Astrocyte (in vitro differentiated cells and primary cell): ENCODE measurements around the gene BANP. TPM values are rescaled to one million over a fixed set of nuclear protein-coding genes. Genes with fewer than 3 reads are reported as not detected.
"Not testable (repeated sequence)": the region's sequence is repeated elsewhere in the genome, so short reads cannot be mapped to it uniquely, and the experiment has no call there.

Experiments used
- DNase-seq: peaks from one replicate; pipeline ENCODE4 v3.0.0-alpha.2; 2010; ENCODE audit warnings: low read depth
- FAIRE-seq: peaks from 2 replicates; lab custom pipeline; 2011; peaks lifted over from hg19 to GRCh38; lab: Jason Lieb, UNC
- H2AFZ ChIP-seq: 2 replicates; pipeline ENCODE4 v1.6.0; 2012; ENCODE audit warnings: low read depth, low read length, inconsistent platforms
- H3K27ac ChIP-seq: 2 replicates; pipeline ENCODE4 v1.5.1; 2011; ENCODE audit warnings: low read depth, low read length, inconsistent platforms
- H3K27me3 ChIP-seq: 2 replicates; pipeline ENCODE4 v1.6.0; 2011; ENCODE audit warnings: low read length, inconsistent platforms; ENCODE audit not compliant: insufficient read depth
- H3K36me3 ChIP-seq: 2 replicates; pipeline ENCODE4 v1.5.1; 2011; ENCODE audit warnings: low read length, inconsistent platforms; ENCODE audit not compliant: insufficient read depth
- H3K4me1 ChIP-seq: 2 replicates; pipeline ENCODE4 v1.5.1; 2011; ENCODE audit warnings: low read length, inconsistent platforms; ENCODE audit not compliant: insufficient read depth
- H3K4me2 ChIP-seq: 2 replicates; pipeline ENCODE4 v1.6.0; 2012; ENCODE audit warnings: low read length, inconsistent platforms
- H3K4me3 ChIP-seq: 2 replicates; pipeline ENCODE4 v1.5.1; 2011; ENCODE audit warnings: low read depth, mild to moderate bottlenecking, low read length, inconsistent platforms; ENCODE audit not compliant: insufficient read depth
- H3K79me2 ChIP-seq: 2 replicates; pipeline ENCODE4 v1.6.0; 2012; ENCODE audit warnings: mild to moderate bottlenecking, low read length, inconsistent platforms; ENCODE audit not compliant: insufficient read depth
- H3K9ac ChIP-seq: 2 replicates; pipeline ENCODE4 v1.6.0; 2012; ENCODE audit warnings: mild to moderate bottlenecking, low read length, inconsistent platforms
- H3K9me3 ChIP-seq: 2 replicates; pipeline ENCODE4 v1.5.1; 2012; ENCODE audit warnings: low read depth, mild to moderate bottlenecking, low read length, inconsistent platforms; ENCODE audit not compliant: insufficient read depth
- H4K20me1 ChIP-seq: 2 replicates; pipeline ENCODE4 v1.6.0; 2012; ENCODE audit warnings: low read length, inconsistent platforms; ENCODE audit not compliant: insufficient read depth
- H3K27ac Mint-ChIP-seq: one replicate; pipeline ENCODE4 v1.8.0; 2021; ENCODE audit warnings: mild to moderate bottlenecking, mixed read lengths; ENCODE audit not compliant: unreplicated experiment
- H3K27me3 Mint-ChIP-seq: one replicate; pipeline ENCODE4 v1.8.0; 2021; ENCODE audit warnings: low read depth, mixed read lengths; ENCODE audit not compliant: unreplicated experiment
- H3K36me3 Mint-ChIP-seq: one replicate; pipeline ENCODE4 v1.8.0; 2021; ENCODE audit warnings: low read depth, mixed read lengths; ENCODE audit not compliant: unreplicated experiment
- H3K4me1 Mint-ChIP-seq: one replicate; pipeline ENCODE4 v1.8.0; 2021; ENCODE audit warnings: low read depth, mixed read lengths; ENCODE audit not compliant: unreplicated experiment
- H3K4me3 Mint-ChIP-seq: one replicate; pipeline ENCODE4 v1.8.0; 2021; ENCODE audit warnings: mild to moderate bottlenecking, moderate library complexity, mixed read lengths; ENCODE audit not compliant: unreplicated experiment
- H3K9me3 Mint-ChIP-seq: one replicate; pipeline ENCODE4 v1.8.0; 2021; ENCODE audit warnings: mild to moderate bottlenecking, mixed read lengths; ENCODE audit not compliant: unreplicated experiment
- CTCF ChIP-seq: IDR thresholded peaks from 2 replicates; pipeline ENCODE4 v1.5.1; 2011; ENCODE audit warnings: low read depth, mild to moderate bottlenecking, inconsistent platforms, low read length, moderate library complexity; ENCODE audit not compliant: insufficient read depth
- EZH2 ChIP-seq: IDR thresholded peaks from 2 replicates; pipeline ENCODE4 v1.6.1; 2012; ENCODE audit warnings: mild to moderate bottlenecking, low read length, inconsistent platforms; ENCODE audit not compliant: insufficient read depth
- total RNA-seq: library from RNA; stranded (reverse); gene quantifications from 2 replicates; pipeline ENCODE4 v1.2.1, GENCODE V29; 2021

BANP gene
- total RNA-seq, 1 donor from 2014 or later: 28.9 TPM

- not testable (repeated sequence) for H3K4me1 ChIP-seq, H3K27ac ChIP-seq, H3K27ac Mint-ChIP-seq, H3K9me3 ChIP-seq, H3K4me2 ChIP-seq, H3K4me3 ChIP-seq, H3K27me3 Mint-ChIP-seq, H3K79me2 ChIP-seq, H3K4me3 Mint-ChIP-seq, H3K9ac ChIP-seq, H3K36me3 ChIP-seq, H3K27me3 ChIP-seq, H2AFZ ChIP-seq, FAIRE-seq, DNase-seq, H3K9me3 Mint-ChIP-seq, H3K4me1 Mint-ChIP-seq, H4K20me1 ChIP-seq
- H3K36me3 Mint-ChIP-seq: peaks cover 23% of the 10 kb centered on the region
These were observed 81.9 kb downstream of the BANP start for GRCh38 chr16:88033003-88033740.

DNA sequence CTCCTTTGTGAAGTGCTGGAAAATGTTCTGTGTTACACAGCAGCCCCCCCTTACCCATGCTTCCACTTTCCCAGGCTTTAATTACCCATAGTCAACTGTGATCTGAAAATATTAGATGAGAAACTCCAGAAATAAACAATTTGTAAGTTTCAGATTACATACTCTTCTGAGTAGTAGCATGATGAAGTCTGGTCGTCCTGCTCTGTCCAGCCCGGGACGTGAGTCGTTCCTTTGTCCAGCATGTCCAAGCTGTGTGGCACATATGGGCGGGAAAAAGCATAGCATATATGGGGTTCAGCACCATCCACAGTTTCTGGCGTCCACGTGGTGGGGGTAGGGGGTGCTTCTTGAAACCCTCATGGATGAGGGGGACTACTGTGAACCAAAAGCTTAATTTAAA is 83.5 kb downstream of the BANP start:
- Histone ChIP-seq H3K4me2 (no peak overlapping the region), H3K4me3 (no peak overlapping the region), H3K9ac (no peak overlapping the region), H3K27me3 (no peaks in the 10 kb centered on the region), H3K36me3 (no peaks in the 10 kb centered on the region), H2AFZ (no peak overlapping the region), H3K4me1 (no peaks in the 10 kb centered on the region), H3K79me2 (no peaks in the 10 kb centered on the region), H3K27ac (no peak overlapping the region), H4K20me1 (no peaks in the 10 kb centered on the region), H3K9me3 (no peaks in the 10 kb centered on the region)
- FAIRE-seq (no peak), DNase-seq (no peak)
- Mint-ChIP-seq H3K36me3 (peaks cover 25% of the 10 kb centered on the region), H3K9me3 (no peaks in the 10 kb centered on the region), H3K27ac (peak overlapping the region; percentile 26), H3K27me3 (no peaks in the 10 kb centered on the region), H3K4me3 (no peak overlapping the region), H3K4me1 (no peaks in the 10 kb centered on the region)
- TF ChIP-seq EZH2: no peak
- no peak for TF ChIP-seq CTCF

DNA sequence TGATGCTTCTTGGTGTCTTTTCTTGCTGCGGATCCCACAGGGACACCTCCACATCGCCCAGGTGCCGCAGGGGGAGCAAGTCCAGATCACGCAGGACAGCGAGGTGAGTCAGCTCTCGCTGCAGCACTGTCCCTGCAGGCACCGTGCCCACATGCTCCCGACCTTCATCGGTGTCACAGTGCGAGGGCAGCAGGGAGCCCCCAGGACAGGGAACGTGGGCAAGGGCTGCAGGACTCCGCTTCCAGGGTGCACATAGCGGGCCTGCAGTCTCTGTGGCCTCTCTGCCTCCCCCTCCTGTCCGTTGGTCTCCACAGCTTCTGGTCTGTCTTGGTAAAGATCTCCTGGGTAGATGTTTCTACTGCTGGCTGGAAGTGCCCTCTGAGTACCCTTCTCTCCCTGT is 84.1 kb downstream of the BANP start:
- Histone ChIP-seq H2AFZ (no peak overlapping the region), H3K79me2 (no peaks in the 10 kb centered on the region), H4K20me1 (no peaks in the 10 kb centered on the region), H3K4me1 (no peaks in the 10 kb centered on the region), H3K27ac (no peak overlapping the region), H3K27me3 (no peaks in the 10 kb centered on the region), H3K4me2 (no peak overlapping the region), H3K9ac (no peak overlapping the region), H3K36me3 (no peaks in the 10 kb centered on the region), H3K9me3 (no peaks in the 10 kb centered on the region), H3K4me3 (no peak overlapping the region)
- FAIRE-seq (no peak), DNase-seq (no peak)
- Mint-ChIP-seq H3K27me3 (no peaks in the 10 kb centered on the region), H3K27ac (peak overlapping the region; percentile 26), H3K9me3 (no peaks in the 10 kb centered on the region), H3K36me3 (peaks cover 21% of the 10 kb centered on the region), H3K4me1 (no peaks in the 10 kb centered on the region), H3K4me3 (no peak overlapping the region)
- TF ChIP-seq EZH2: no peak
- TF ChIP-seq CTCF: no peak

DNA sequence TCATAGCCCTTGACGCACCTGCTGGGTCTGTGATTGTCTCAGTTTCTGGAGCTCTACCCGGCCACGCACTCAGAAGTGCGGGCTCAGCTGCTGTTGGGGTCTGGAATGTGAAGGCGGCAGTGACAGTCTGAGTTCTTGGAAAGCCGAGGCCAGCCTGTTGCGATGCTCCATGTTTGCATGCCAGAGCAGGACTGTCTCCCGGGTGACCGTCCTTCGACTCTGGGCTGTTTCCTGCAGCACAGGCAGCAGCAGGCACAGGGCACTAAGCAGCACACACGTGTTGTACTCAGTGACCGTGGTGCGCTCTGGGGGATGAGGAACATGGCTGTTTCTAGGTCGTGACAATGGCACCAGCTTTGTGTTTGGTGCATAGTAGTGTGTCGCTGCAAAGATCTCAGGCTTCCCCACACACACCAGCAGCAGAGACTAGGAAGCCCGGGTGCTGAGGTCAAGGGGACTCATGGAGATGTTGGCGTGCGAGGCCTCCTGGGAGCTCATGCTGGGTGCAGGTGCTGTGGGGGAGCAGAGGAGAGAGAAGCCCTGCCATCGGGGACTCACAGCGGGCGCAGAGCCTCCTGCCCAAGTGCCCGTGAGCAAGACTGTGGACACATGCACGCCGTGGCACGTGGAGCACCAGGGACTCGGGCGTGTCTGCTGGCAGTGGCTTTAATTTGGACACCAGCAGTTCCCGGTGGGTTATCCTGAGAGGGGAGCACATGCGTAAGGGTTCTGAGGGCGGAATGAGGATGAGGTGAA is 84.8 kb downstream of the BANP start:
- not testable (repeated sequence) for H4K20me1 ChIP-seq, H3K4me1 ChIP-seq, H3K4me3 Mint-ChIP-seq, H3K4me3 ChIP-seq, H3K27me3 ChIP-seq, DNase-seq, H3K27ac ChIP-seq, H3K36me3 ChIP-seq, H3K4me1 Mint-ChIP-seq, H3K9me3 Mint-ChIP-seq, H3K9ac ChIP-seq, H3K4me2 ChIP-seq, FAIRE-seq, H3K27ac Mint-ChIP-seq, H3K27me3 Mint-ChIP-seq, H3K9me3 ChIP-seq, H3K79me2 ChIP-seq, H2AFZ ChIP-seq
- peaks cover 17% of the 10 kb centered on the region for H3K36me3 Mint-ChIP-seq
